CD14-positive monocyte (primary cell): ENCODE measurements around the gene TMEM79. TPM values are rescaled to one million over a fixed set of nuclear protein-coding genes. Genes with fewer than 3 reads are reported as not detected.
A peak's percentile ranks its signal among the peaks of the same experiment; 100 is the strongest.

Experiments
- DNase-seq, 3 donors: peaks; one replicate each; pipeline ENCODE4 v3.0.0-alpha.2; 2011 to 2022
- H2AFZ ChIP-seq: 2 replicates; pipeline ENCODE4 v1.6.0; 2012; ENCODE audit warnings: mild to moderate bottlenecking, low read depth, low read length, inconsistent platforms; ENCODE audit not compliant: insufficient read depth, poor library complexity, severe bottlenecking
- H3K27ac ChIP-seq, 2 donors: 1 replicate in 1 of 2; 2 replicates in 1 of 2; pipeline ENCODE4 v1.5.1; 2012 to 2013; ENCODE audit warnings: low read length in 2 of 2, control low read depth in 1 of 2, inconsistent platforms in 1 of 2, low read depth in 1 of 2, mild to moderate bottlenecking in 1 of 2
- H3K27me3 ChIP-seq, 2 donors: one replicate each; pipeline versions ENCODE4 v1.6.0 to v1.6.1; 2011 to 2013; ENCODE audit warnings: low read length in 2 of 2; ENCODE audit not compliant: control insufficient read depth in 2 of 2, insufficient read depth in 2 of 2
- H3K36me3 ChIP-seq, 2 donors: replicated peaks in 1 of 2; 1 replicate in 1 of 2; 2 replicates in 1 of 2; pipeline versions ENCODE4 v1.5.1 to v1.6.1; 2012 to 2013; ENCODE audit warnings: low read length in 2 of 2, control low read depth in 1 of 2, inconsistent platforms in 1 of 2, mild to moderate bottlenecking in 1 of 2; ENCODE audit not compliant: insufficient read depth in 2 of 2, control insufficient read depth in 1 of 2
- H3K4me1 ChIP-seq, 2 donors: 1 replicate in 1 of 2; 2 replicates in 1 of 2; pipeline versions ENCODE4 v1.5.1 to v1.6.1; 2012 to 2013; ENCODE audit warnings: low read length in 2 of 2, control low read depth in 1 of 2, inconsistent platforms in 1 of 2, mild to moderate bottlenecking in 1 of 2, moderate library complexity in 1 of 2; ENCODE audit not compliant: insufficient read depth in 2 of 2, control insufficient read depth in 1 of 2
- H3K4me2 ChIP-seq: replicated peaks from 2 replicates; pipeline ENCODE3; 2012; ENCODE audit warnings: low read length, moderate library complexity, mild to moderate bottlenecking; ENCODE audit not compliant: poor library complexity, severe bottlenecking; ENCODE audit errors: extremely low read depth
- H3K4me3 ChIP-seq, 3 experiments: fragments of 200-600 bp in 1 of 3; sonication (generic) in 1 of 3; replicated peaks in 1 of 3; 1 replicate in 2 of 3; 2 replicates in 1 of 3; pipeline ENCODE4 v1.5.1; 2011 to 2013; ENCODE audit warnings: low read length in 3 of 3, mild to moderate bottlenecking in 3 of 3, control low read depth in 2 of 3, low read depth in 2 of 3, inconsistent platforms in 1 of 3, moderate library complexity in 1 of 3
- H3K79me2 ChIP-seq: 2 replicates; pipeline ENCODE4 v1.6.0; 2012; ENCODE audit warnings: mild to moderate bottlenecking, control low read depth, inconsistent platforms, low read length, moderate library complexity; ENCODE audit not compliant: insufficient read depth
- H3K9ac ChIP-seq: 2 replicates; pipeline ENCODE4 v1.6.0; 2017; ENCODE audit warnings: low read length, mild to moderate bottlenecking; ENCODE audit not compliant: insufficient read depth, poor library complexity, severe bottlenecking
- H3K9me3 ChIP-seq, 2 donors: replicated peaks in 1 of 2; 1 replicate in 1 of 2; 2 replicates in 1 of 2; pipeline versions ENCODE4 v1.5.1 to v1.6.1; 2012 to 2013; ENCODE audit warnings: low read length in 2 of 2, control low read depth in 1 of 2; ENCODE audit not compliant: control insufficient read depth in 1 of 2, insufficient read depth in 1 of 2
- H4K20me1 ChIP-seq: 2 replicates; pipeline ENCODE4 v1.6.0; 2012; ENCODE audit warnings: mild to moderate bottlenecking, low read length, control low read depth, moderate library complexity; ENCODE audit not compliant: insufficient read depth
- H3K27ac Mint-ChIP-seq, 7 donors: one replicate each; pipeline ENCODE4 v1.8.0; 2020; ENCODE audit warnings: mild to moderate bottlenecking in 7 of 7, mixed read lengths in 7 of 7, moderate library complexity in 6 of 7, inconsistent platforms in 2 of 7
- H3K27me3 Mint-ChIP-seq, 3 donors: one replicate each; pipeline ENCODE4 v1.8.0; 2021 to 2022; ENCODE audit warnings: low read depth in 3 of 3, mild to moderate bottlenecking in 3 of 3, mixed read lengths in 3 of 3, moderate library complexity in 3 of 3, inconsistent platforms in 1 of 3
- H3K36me3 Mint-ChIP-seq, 2 donors: one replicate each; pipeline ENCODE4 v1.8.0; 2020; ENCODE audit warnings: mixed read lengths in 2 of 2, inconsistent platforms in 1 of 2, mild to moderate bottlenecking in 1 of 2
- H3K4me1 Mint-ChIP-seq: one replicate; pipeline ENCODE4 v1.8.0; 2020; ENCODE audit warnings: mild to moderate bottlenecking, mixed read lengths
- H3K4me3 Mint-ChIP-seq, 2 donors: one replicate each; pipeline ENCODE4 v1.8.0; 2020; ENCODE audit warnings: mild to moderate bottlenecking in 2 of 2, mixed read lengths in 2 of 2, moderate library complexity in 1 of 2
- H3K9me3 Mint-ChIP-seq, 7 donors: one replicate each; pipeline ENCODE4 v1.8.0; 2020 to 2022; ENCODE audit warnings: mixed read lengths in 7 of 7, mild to moderate bottlenecking in 6 of 7, moderate library complexity in 6 of 7, inconsistent platforms in 2 of 7
- CTCF ChIP-seq: fragments of 200-600 bp; IDR thresholded peaks from one replicate; pipeline ENCODE4 v1.8.0; 2022; ENCODE audit warnings: antibody characterized with exemption, mild to moderate bottlenecking
- WGBS: methylation state at CpG from one replicate; pipeline ENCODE4 v1.1.5; 2013; ENCODE audit warnings: missing lambda C conversion rate; ENCODE audit not compliant: insufficient coverage; 5-methylcytosine and 5-hydroxymethylcytosine counted together
- intact Hi-C, 2 donors: fragments of 100-400 bp; cut with micrococcal nuclease; formaldehyde crosslinking; loops; one replicate each; pipeline versions ENCODE4 v1.15.0 to v1.15.1; 2023
- polyA plus RNA-seq, 3 donors: library from polyadenylated mRNA; depleted of rRNA in 1 of 3; unstranded in 2 of 3; stranded (reverse) in 1 of 3; fragments of 300-500 nt in 2 of 3; fragments of >200 nt in 1 of 3; fragmentation: Illumina TruSeq in 2 of 3; gene quantifications; 1 replicate in 2 of 3; 2 replicates in 1 of 3; pipeline ENCODE4 v1.2.3, GENCODE V29; 2012 to 2021

The TMEM79 gene
- polyA plus RNA-seq, 3 donors, result 1.2 to 12.0 (median 1.4) TPM

GRCh38 chr1:156310962-156311361, 26.8 kb downstream of the TMEM79 start:
- peaks cover 79 to 99% of the 10 kb centered on the region in 2 donors for H3K36me3 Mint-ChIP-seq
- peaks cover 0 to 5% (median 0%) of the 10 kb centered on the region in 7 donors for H3K9me3 Mint-ChIP-seq
- TF ChIP-seq CTCF, result no peak
- H3K27me3 Mint-ChIP-seq, result peaks cover 0 to 1% (median 0%) of the 10 kb centered on the region in 3 donors
- Histone ChIP-seq H3K4me3 (no peak overlapping the region), H3K79me2 (no peaks in the 10 kb centered on the region), H3K4me1 (peaks cover 10% of the 10 kb centered on the region in 2 donors), H3K9me3 (no peaks in the 10 kb centered on the region), H4K20me1 (no peaks in the 10 kb centered on the region), H3K36me3 (peaks cover 74 to 95% of the 10 kb centered on the region in 2 donors), H3K4me2 (no peak overlapping the region), H2AFZ (no peak overlapping the region), H3K27me3 (no peaks in the 10 kb centered on the region), H3K9ac (no peak overlapping the region), H3K27ac (peak overlapping the region in 1 of 2 donors; percentile 40)
- peak in 1 of 3 donors; percentile 27 for DNase-seq
- no peak overlapping the region for H3K4me3 Mint-ChIP-seq
- H3K4me1 Mint-ChIP-seq, result peaks cover 13% of the 10 kb centered on the region
- WGBS, result 35% methylated on average over 5 of the region's 6 CpGs
- intact Hi-C loops, result loop anchor here in 1 of 2 donors (10.0 kb wide), 1 partner anchor 236 kb away; no protein-coding TSS in a partner anchor
- peak overlapping the region in 3 of 7 donors; percentile 2 to 46 (median 24) for H3K27ac Mint-ChIP-seq

GRCh38 chr1:156316909-156317308, 32.8 kb downstream of the TMEM79 start:
- no peaks in the 10 kb centered on the region for H3K27me3 ChIP-seq
- WGBS, result 90% methylated on average over 4 of the region's 7 CpGs
- peaks cover 0 to 5% (median 0%) of the 10 kb centered on the region in 7 donors for H3K9me3 Mint-ChIP-seq

More at GRCh38 chr1:156316909-156317308, 32.8 kb downstream of the TMEM79 start:
- H3K9me3 ChIP-seq, result no peaks in the 10 kb centered on the region
- H3K4me3 ChIP-seq, result no peak overlapping the region
- peaks cover 12% of the 10 kb centered on the region for H4K20me1 ChIP-seq
- no peak overlapping the region for H2AFZ ChIP-seq
- TF ChIP-seq CTCF, result no peak
- no peak overlapping the region for H3K4me3 Mint-ChIP-seq
- intact Hi-C loops, result loop anchor here in 1 of 2 donors (5.0 to 10.0 kb wide), 2 partner anchors 170 to 242 kb away; no protein-coding TSS in a partner anchor
- H3K4me1 ChIP-seq, result no peaks in the 10 kb centered on the region
- H3K36me3 Mint-ChIP-seq, result peaks cover 80 to 94% of the 10 kb centered on the region in 2 donors
- no peak overlapping the region for H3K27ac ChIP-seq
- H3K27ac Mint-ChIP-seq, result no peak overlapping the region
- H3K9ac ChIP-seq, result no peak overlapping the region
- H3K27me3 Mint-ChIP-seq, result peaks cover 0 to 1% (median 0%) of the 10 kb centered on the region in 3 donors
- no peaks in the 10 kb centered on the region for H3K79me2 ChIP-seq
- H3K4me2 ChIP-seq, result no peak overlapping the region
- H3K36me3 ChIP-seq, result peaks cover 84 to 100% of the 10 kb centered on the region in 2 donors
- no peak for DNase-seq
- peaks cover 5% of the 10 kb centered on the region for H3K4me1 Mint-ChIP-seq
